ENCODE measurements around the gene PRKAG2. TPM values are rescaled to one million over a fixed set of nuclear protein-coding genes. Genes with fewer than 3 reads are reported as not detected.
"Not testable (repeated sequence)": the region's sequence is repeated elsewhere in the genome, so short reads cannot be mapped to it uniquely, and the experiment has no call there.

The PRKAG2 gene
- total RNA-seq, 1 donor from 2014 or later, result 4.7 TPM

GRCh38 chr7:151539088-151539671 is 337.7 kb downstream of the PRKAG2 start:
- no peaks in the 10 kb centered on the region for H3K9me3 ChIP-seq (ENCODE audit: control insufficient read depth in 3 of 3, low read length in 3 of 3)
- peak overlapping the region in 1 of 3 donors; percentile 44 for H3K9ac ChIP-seq (ENCODE audit: low read depth in 1 of 3, low read length in 3 of 3)
- H3K27ac ChIP-seq (ENCODE audit: low read depth, low read length), result no peak overlapping the region
- no peaks in the 10 kb centered on the region for H3K36me3 ChIP-seq (ENCODE audit: control insufficient read depth in 3 of 3, insufficient read depth in 3 of 3, low read length in 3 of 3)
- H3K4me1 ChIP-seq (ENCODE audit: control insufficient read depth in 3 of 3, insufficient read depth in 3 of 3, low read length in 3 of 3), result peaks cover 18 to 26% (median 21%) of the 10 kb centered on the region in 3 donors
- no peaks in the 10 kb centered on the region for H3K27me3 ChIP-seq (ENCODE audit: control insufficient read depth in 3 of 3, insufficient read depth in 3 of 3, low read length in 3 of 3)
- H3K4me3 ChIP-seq (ENCODE audit: low read length in 3 of 3), result no peak overlapping the region

DNA sequence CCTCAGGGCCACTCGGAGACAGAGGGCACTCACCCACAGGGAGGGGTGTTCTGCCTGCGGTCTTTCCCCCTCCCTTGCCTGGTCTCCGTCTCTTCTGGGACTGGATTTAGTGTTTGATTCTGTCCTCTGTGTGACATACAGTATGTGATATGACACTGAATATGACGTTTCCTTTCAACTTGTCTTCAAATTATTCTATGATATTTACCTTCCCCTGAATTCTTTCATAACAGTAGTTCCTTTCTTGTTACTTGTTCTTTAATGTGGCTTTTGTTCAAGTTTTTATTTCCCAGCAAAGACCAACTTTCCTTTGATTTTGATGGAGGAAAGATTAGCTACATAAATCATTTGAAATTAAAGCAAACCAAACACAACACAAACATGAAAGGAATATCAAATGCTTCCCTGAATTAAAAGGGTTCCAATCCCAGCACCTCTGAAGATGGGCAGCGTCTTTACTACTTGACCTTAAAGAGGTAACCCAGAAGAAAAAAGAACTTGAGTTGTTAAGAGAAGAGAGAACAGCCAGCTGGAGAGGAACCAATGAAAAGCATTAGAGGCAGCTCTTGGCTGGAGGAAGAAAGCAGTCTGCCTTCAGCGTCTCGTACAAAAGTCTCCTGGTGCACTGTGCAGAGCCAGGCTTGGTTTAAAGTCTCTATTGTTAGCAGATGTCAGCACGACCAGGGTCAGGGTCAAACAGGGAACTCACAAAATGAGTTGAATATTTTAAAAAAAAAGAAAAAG is 338.9 kb downstream of the PRKAG2 start:
- H3K4me3 ChIP-seq (ENCODE audit: low read length in 3 of 3), result no peak overlapping the region
- peak overlapping the region in 1 of 3 donors; percentile 33 for H3K9ac ChIP-seq (ENCODE audit: low read depth in 1 of 3, low read length in 3 of 3)
- H3K27me3 ChIP-seq (ENCODE audit: control insufficient read depth in 3 of 3, insufficient read depth in 3 of 3, low read length in 3 of 3), result no peaks in the 10 kb centered on the region
- peaks cover 18 to 26% (median 21%) of the 10 kb centered on the region in 3 donors for H3K4me1 ChIP-seq (ENCODE audit: control insufficient read depth in 3 of 3, insufficient read depth in 3 of 3, low read length in 3 of 3)
- no peaks in the 10 kb centered on the region for H3K9me3 ChIP-seq (ENCODE audit: control insufficient read depth in 3 of 3, low read length in 3 of 3)
- no peaks in the 10 kb centered on the region for H3K36me3 ChIP-seq (ENCODE audit: control insufficient read depth in 3 of 3, insufficient read depth in 3 of 3, low read length in 3 of 3)
- H3K27ac ChIP-seq (ENCODE audit: low read depth, low read length), result no peak overlapping the region

- peaks cover 10 to 16% (median 13%) of the 10 kb centered on the region in 3 donors for H3K4me1 ChIP-seq (ENCODE audit: control insufficient read depth in 3 of 3, insufficient read depth in 3 of 3, low read length in 3 of 3)
- H3K36me3 ChIP-seq (ENCODE audit: control insufficient read depth in 3 of 3, insufficient read depth in 3 of 3, low read length in 3 of 3); H3K27ac ChIP-seq (ENCODE audit: low read depth, low read length); H3K27me3 ChIP-seq (ENCODE audit: control insufficient read depth in 3 of 3, insufficient read depth in 3 of 3, low read length in 3 of 3); H3K9ac ChIP-seq (ENCODE audit: low read depth in 1 of 3, low read length in 3 of 3); H3K4me3 ChIP-seq (ENCODE audit: low read length in 3 of 3); H3K9me3 ChIP-seq (ENCODE audit: control insufficient read depth in 3 of 3, low read length in 3 of 3): not testable (repeated sequence)
Observed at GRCh38 chr7:151536178-151536577, 340.7 kb downstream of the PRKAG2 start.

- H3K27me3 ChIP-seq (ENCODE audit: control insufficient read depth in 3 of 3, insufficient read depth in 3 of 3, low read length in 3 of 3), result no peaks in the 10 kb centered on the region
- no peaks in the 10 kb centered on the region for H3K36me3 ChIP-seq (ENCODE audit: control insufficient read depth in 3 of 3, insufficient read depth in 3 of 3, low read length in 3 of 3)
- H3K4me3 ChIP-seq (ENCODE audit: low read length in 3 of 3), result no peak overlapping the region
- H3K9me3 ChIP-seq (ENCODE audit: control insufficient read depth in 3 of 3, low read length in 3 of 3), result peaks cover 0 to 3% (median 0%) of the 10 kb centered on the region in 3 donors
- no peak overlapping the region for H3K27ac ChIP-seq (ENCODE audit: low read depth, low read length)
- H3K9ac ChIP-seq (ENCODE audit: low read depth in 1 of 3, low read length in 3 of 3), result no peak overlapping the region
- H3K4me1 ChIP-seq (ENCODE audit: control insufficient read depth in 3 of 3, insufficient read depth in 3 of 3, low read length in 3 of 3), result no peaks in the 10 kb centered on the region
Observed at GRCh38 chr7:151529842-151530241, 347.1 kb downstream of the PRKAG2 start.

DNA sequence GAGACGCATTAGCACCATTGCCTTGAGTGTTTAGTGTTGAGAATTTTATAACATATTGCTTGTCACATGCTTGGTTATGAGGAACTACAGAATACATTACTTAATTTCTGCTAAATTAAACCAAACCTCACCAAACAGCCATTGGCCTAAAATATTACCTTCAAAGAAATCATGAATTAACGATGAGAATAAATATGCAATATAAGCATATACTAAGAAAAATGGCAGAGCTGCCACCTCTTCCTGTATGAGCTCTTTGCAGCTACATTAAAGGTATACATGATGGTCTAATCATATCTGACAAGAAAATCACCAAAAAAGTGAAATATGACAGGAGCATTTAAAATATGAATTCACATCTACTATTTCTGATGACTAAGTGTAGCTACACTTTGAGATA is 352.1 kb downstream of the PRKAG2 start:
- Histone ChIP-seq H3K9me3 (ENCODE audit: control insufficient read depth in 3 of 3, low read length in 3 of 3) (no peaks in the 10 kb centered on the region), H3K27me3 (ENCODE audit: control insufficient read depth in 3 of 3, insufficient read depth in 3 of 3, low read length in 3 of 3) (no peaks in the 10 kb centered on the region), H3K27ac (ENCODE audit: low read depth, low read length) (no peak overlapping the region), H3K4me1 (ENCODE audit: control insufficient read depth in 3 of 3, insufficient read depth in 3 of 3, low read length in 3 of 3) (peaks cover 7 to 9% (median 9%) of the 10 kb centered on the region in 3 donors), H3K36me3 (ENCODE audit: control insufficient read depth in 3 of 3, insufficient read depth in 3 of 3, low read length in 3 of 3) (no peaks in the 10 kb centered on the region), H3K9ac (ENCODE audit: low read depth in 1 of 3, low read length in 3 of 3) (no peak overlapping the region), H3K4me3 (ENCODE audit: low read length in 3 of 3) (no peak overlapping the region)

GRCh38 chr7:151524331-151524730 is 352.6 kb downstream of the PRKAG2 start:
- H3K9ac ChIP-seq (ENCODE audit: low read depth in 1 of 3, low read length in 3 of 3), result no peak overlapping the region
- H3K4me1 ChIP-seq (ENCODE audit: control insufficient read depth in 3 of 3, insufficient read depth in 3 of 3, low read length in 3 of 3), result peaks cover 7 to 9% (median 9%) of the 10 kb centered on the region in 3 donors
- H3K9me3 ChIP-seq (ENCODE audit: control insufficient read depth in 3 of 3, low read length in 3 of 3), result no peaks in the 10 kb centered on the region
- H3K27ac ChIP-seq (ENCODE audit: low read depth, low read length), result no peak overlapping the region
- H3K36me3 ChIP-seq (ENCODE audit: control insufficient read depth in 3 of 3, insufficient read depth in 3 of 3, low read length in 3 of 3), result no peaks in the 10 kb centered on the region
- no peak overlapping the region for H3K4me3 ChIP-seq (ENCODE audit: low read length in 3 of 3)
- H3K27me3 ChIP-seq (ENCODE audit: control insufficient read depth in 3 of 3, insufficient read depth in 3 of 3, low read length in 3 of 3), result no peaks in the 10 kb centered on the region

DNA sequence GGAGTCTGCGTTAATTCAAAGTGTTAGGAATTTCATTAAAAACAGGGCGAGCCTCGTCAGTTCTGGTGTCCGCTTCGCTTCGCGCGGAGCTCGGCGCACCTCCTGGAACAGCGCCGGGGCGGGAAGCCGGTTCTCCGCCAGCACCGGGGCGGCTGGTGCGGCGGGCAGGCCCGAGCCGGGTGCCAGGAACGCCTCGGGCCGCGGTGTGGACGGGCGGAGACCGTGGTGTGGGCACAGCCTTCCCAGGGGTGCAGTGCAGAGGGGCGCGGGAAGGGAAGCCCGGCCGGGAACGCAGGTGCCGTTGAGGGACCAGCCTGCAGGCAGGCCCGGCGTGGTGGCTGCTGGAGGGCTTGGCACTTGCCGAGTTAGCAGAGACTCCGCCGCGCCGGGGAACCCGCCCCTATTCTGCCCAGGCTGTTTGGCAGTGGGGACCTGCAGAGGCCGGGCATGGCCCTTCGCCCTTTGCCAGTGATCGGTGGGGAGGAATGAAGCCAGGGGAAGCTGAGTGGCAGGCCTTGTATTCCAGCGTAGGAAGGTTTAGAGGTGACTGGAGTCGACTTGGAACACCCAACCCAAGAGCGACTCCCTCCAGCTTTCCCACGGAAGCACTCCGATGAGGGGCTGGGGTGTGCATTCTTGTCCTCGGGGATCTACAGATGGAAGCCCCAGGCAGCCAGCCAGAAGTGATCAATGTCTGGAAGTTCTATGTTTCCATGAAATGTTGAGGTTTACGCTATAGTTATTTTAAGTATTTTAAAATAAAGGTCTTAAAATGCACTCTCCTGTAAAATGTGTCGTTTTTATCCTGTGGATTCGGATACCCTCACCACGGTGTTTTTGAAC is 356.3 kb downstream of the PRKAG2 start:
- Histone ChIP-seq H3K9ac (ENCODE audit: low read depth in 1 of 3, low read length in 3 of 3) (peak overlapping the region; percentile 79 to 87 (median 84)), H3K27me3 (ENCODE audit: control insufficient read depth in 3 of 3, insufficient read depth in 3 of 3, low read length in 3 of 3) (no peaks in the 10 kb centered on the region), H3K4me1 (ENCODE audit: control insufficient read depth in 3 of 3, insufficient read depth in 3 of 3, low read length in 3 of 3) (peaks cover 15 to 33% (median 25%) of the 10 kb centered on the region in 3 donors), H3K9me3 (ENCODE audit: control insufficient read depth in 3 of 3, low read length in 3 of 3) (no peaks in the 10 kb centered on the region), H3K27ac (ENCODE audit: low read depth, low read length) (peak overlapping the region; percentile 97), H3K4me3 (ENCODE audit: low read length in 3 of 3) (peak overlapping the region; percentile 76 to 82 (median 76)), H3K36me3 (ENCODE audit: control insufficient read depth in 3 of 3, insufficient read depth in 3 of 3, low read length in 3 of 3) (no peaks in the 10 kb centered on the region)

DNA sequence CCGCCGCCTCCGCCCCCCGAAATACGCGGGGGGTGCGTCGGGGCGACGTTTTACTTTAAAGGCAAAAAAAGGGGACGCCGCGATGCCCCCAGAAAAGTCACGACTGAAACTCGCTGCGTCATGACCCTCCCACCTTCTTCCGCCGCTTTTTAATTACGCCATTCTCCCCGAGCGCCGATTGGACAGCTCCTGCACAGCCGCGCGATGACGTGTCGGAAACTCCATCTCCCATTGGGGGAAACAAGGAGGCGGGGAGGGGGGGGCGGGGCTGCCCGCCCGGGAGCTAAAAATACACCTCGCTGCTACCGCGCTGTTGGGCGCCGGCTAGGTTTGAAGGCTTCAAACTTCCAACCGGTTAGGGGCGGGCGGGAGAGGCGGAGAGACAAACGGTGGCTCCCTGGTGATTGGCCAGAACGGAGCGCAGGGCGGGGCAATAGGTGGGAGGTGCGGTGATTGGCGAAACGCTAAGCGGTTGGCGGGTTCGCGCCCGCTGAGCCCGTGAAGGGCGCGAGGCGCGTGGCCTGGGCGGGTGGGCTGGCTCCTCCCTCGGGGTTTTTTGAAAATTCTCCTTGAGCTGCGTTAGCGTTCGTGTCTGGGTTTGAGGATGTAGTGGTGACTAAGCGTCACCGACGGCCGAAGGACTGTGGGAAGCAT is 357.0 kb downstream of the PRKAG2 start, which contains the start of gene RHEB:
Gene RHEB (minus strand): TSS at position 131 of the 654 bp plus-strand sequence. CDS start 384 bp downstream, outside the sequence.
- Histone ChIP-seq H3K27ac (ENCODE audit: low read depth, low read length) (peak within 1 kb of the TSS; percentile 97), H3K36me3 (ENCODE audit: control insufficient read depth in 3 of 3, insufficient read depth in 3 of 3, low read length in 3 of 3) (no peaks in the 10 kb centered on the region), H3K27me3 (ENCODE audit: control insufficient read depth in 3 of 3, insufficient read depth in 3 of 3, low read length in 3 of 3) (no peaks in the 10 kb centered on the region), H3K4me1 (ENCODE audit: control insufficient read depth in 3 of 3, insufficient read depth in 3 of 3, low read length in 3 of 3) (peaks cover 15 to 33% (median 25%) of the 10 kb centered on the region in 3 donors), H3K4me3 (ENCODE audit: low read length in 3 of 3) (peak within 1 kb of the TSS; percentile 85 to 91 (median 87)), H3K9ac (ENCODE audit: low read depth in 1 of 3, low read length in 3 of 3) (peak within 1 kb of the TSS; percentile 92 to 94 (median 93)), H3K9me3 (ENCODE audit: control insufficient read depth in 3 of 3, low read length in 3 of 3) (no peaks in the 10 kb centered on the region)

DNA sequence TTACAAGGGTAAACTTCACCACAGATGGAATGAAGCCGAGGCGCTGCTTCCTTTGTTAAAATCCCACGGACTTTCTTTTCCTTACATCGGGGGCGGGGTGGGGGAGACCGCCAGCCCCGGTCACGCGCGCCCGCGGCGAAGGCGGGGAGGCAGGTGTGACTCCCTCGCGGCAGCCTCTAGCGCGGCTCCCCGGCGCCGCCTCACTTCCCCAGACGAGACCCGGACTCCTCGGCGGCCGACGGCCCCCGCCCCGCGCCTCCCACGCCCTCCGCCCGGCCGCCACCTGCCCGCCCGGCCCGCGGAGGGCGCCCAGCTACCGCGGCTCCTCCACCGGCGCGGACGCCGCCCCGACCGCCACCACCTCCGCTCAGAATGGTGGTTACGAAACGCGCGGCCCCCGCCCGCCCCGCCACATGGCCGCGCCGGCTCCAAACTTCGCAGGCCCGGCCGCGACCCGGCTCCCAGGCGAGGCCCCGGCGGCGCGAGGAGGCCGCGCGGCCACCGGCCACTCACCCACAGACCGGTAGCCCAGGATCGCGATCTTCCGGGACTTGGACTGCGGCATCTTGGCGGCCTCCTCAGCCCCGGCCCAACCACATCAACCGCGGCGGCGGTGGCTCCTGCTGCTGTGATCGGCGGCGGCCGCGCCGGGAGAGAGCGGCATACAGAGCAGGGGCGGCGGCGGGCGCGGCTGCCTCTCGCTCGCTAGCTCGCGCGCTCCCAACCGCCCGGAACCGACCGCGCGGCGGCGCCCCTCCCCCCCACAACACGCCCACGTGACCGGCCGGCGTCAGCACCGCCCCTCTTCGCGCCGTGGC is 357.8 kb downstream of the PRKAG2 start:
- not testable (repeated sequence) for H3K36me3 ChIP-seq (ENCODE audit: control insufficient read depth in 3 of 3, insufficient read depth in 3 of 3, low read length in 3 of 3); H3K27me3 ChIP-seq (ENCODE audit: control insufficient read depth in 3 of 3, insufficient read depth in 3 of 3, low read length in 3 of 3); H3K9me3 ChIP-seq (ENCODE audit: control insufficient read depth in 3 of 3, low read length in 3 of 3)
- Histone ChIP-seq H3K4me1 (ENCODE audit: control insufficient read depth in 3 of 3, insufficient read depth in 3 of 3, low read length in 3 of 3) (peaks cover 15 to 36% (median 25%) of the 10 kb centered on the region in 3 donors), H3K4me3 (ENCODE audit: low read length in 3 of 3) (peak overlapping the region; percentile 85 to 91 (median 87)), H3K27ac (ENCODE audit: low read depth, low read length) (peak overlapping the region; percentile 97), H3K9ac (ENCODE audit: low read depth in 1 of 3, low read length in 3 of 3) (peak overlapping the region; percentile 92 to 94 (median 93))
